Sciatic nerve (tissue), 2 donors: ENCODE data around the gene TSPAN16. TPM values are rescaled to one million over a fixed set of nuclear protein-coding genes. Genes with fewer than 3 reads are reported as not detected.

ENCODE experiments used
- ATAC-seq: fragments of 200-7000 bp; cut with Tn5 transposase; one replicate; pipeline ENCODE4 v1.9.1; 2020; ENCODE audit warnings: mild to moderate bottlenecking, moderate library complexity
- DNase-seq: peaks from one replicate; pipeline ENCODE4 v3.0.0-alpha.2; 2020; ENCODE audit warnings: low spot score
- intact Hi-C: fragments of 100-400 bp; cut with DNase I; formaldehyde crosslinking; loops from one replicate; pipeline ENCODE4 v1.14.2; 2022
- total RNA-seq: library from RNA; stranded (reverse); fragmentation: NEBNext Ultra II Directional; extraction: Animal tissue kit (Norgen Biotek cat#: 25700); gene quantifications from one replicate; pipeline ENCODE4 v1.2.1, GENCODE V29; 2021
- donor health status: DM: no; HTN: no; CAD: no.
- donor health status: DM: no; HTN: no; CAD: no.

Gene TSPAN16, protein sequence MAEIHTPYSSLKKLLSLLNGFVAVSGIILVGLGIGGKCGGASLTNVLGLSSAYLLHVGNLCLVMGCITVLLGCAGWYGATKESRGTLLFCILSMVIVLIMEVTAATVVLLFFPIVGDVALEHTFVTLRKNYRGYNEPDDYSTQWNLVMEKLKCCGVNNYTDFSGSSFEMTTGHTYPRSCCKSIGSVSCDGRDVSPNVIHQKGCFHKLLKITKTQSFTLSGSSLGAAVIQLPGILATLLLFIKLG
- total RNA-seq, result not detected

DNA sequence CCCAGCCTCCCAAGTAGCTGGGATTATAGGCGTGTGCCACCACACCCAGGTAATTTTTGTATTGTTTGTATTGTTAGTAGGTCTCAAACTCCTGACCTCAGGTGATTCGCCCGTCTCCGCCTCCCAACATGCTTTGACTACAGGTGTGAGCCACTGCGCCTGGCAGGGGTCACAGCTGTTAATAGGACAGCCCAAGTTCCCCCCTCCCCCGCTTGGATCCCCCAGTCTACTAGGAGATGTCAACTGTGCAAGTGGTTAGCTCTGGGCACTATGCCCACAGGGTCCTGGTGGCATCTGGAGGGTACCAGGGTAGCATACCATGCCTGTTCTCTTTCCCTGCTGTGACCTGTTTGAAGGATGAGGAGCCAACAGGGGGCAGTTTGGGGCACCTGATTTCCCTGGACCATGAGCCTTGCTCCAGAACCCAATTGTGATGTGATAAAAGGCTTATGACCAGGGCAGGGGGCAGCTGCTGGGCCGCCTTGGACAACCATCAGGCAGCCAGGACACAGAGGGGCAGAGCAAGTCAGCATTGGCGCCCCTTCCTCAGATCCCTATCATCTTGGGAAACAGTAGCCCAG, at the start of gene TSPAN16:
Gene TSPAN16 (plus strand): TSS at position 496 of the 581 bp plus-strand sequence. CDS start 138 bp downstream, outside the sequence.
- no peak for DNase-seq
- intact Hi-C loops, result loop anchor here (10.0 kb wide), 2 partner anchors 69 to 149 kb away; no protein-coding TSS in a partner anchor
- ATAC-seq, result no peak

DNA sequence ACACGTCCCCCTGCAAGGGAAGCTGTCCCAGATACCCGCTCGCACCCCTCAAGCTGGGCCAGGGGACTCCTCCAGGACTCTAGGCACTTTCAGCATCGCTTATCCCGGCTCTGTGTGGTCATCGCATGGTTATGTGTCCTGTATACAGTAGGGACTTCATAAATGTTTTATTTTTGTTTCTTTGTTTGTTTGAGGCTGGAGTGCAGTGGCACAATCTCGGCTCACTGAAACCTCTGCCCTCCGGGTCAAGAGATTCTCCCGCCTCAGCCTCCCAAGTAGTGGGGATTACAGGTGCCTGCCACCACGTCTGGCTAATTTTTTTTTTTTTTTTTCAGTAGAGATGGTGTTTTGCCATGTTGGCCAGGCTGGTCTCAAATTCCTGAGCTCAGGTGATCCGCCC, 49.0 kb upstream of the TSPAN16 start:
- no peak for ATAC-seq

DNA sequence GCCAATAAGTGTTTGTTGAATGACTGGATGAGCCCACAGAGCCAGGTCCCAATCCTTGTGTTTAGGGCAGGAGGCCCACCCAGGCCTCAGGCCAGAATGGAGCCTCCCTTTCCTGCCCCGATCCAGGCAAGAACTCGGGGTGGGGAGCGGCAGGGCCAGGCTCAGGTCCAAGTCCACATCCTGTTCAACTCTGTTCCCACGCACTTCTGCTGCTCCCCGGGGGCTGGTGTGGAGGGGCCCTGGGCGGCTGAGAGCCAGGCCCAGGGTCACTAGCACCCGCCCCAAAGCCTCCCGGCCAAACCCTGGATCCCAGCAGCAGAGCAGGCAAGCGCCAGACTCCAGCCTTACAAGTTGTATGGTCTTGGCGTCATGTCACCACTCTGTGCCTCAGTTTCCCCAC, 48.6 kb upstream of the TSPAN16 start:
- peak; percentile 61 for ATAC-seq
- DNase-seq, result peak; percentile 74
- intact Hi-C loops, result no loop called here

More for the DNA sequence above, 49.0 kb upstream of the TSPAN16 start:
- intact Hi-C loops, result no loop called here
- DNase-seq, result no peak

DNA sequence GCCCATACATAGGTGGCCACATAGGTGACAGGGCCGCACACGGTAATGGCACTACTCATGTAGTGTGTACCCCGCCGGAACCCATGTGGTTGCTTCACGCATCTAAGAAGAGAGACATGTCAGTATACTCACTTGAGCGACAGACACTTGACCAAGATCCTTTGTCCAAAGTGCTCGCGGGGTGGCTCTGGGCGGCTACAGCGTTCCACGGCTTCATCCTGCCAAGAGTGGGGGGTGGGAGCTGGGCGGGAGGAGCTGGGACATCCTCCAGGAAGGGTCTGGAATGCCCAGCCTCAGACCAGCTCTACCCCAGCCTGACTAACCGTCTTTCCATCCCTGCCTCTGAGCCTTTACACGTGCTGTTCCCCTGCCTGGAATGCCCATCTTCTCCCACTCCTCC, 48.0 kb upstream of the TSPAN16 start:
- DNase-seq (no peak), ATAC-seq (no peak)
- intact Hi-C loops, result no loop called here

DNA sequence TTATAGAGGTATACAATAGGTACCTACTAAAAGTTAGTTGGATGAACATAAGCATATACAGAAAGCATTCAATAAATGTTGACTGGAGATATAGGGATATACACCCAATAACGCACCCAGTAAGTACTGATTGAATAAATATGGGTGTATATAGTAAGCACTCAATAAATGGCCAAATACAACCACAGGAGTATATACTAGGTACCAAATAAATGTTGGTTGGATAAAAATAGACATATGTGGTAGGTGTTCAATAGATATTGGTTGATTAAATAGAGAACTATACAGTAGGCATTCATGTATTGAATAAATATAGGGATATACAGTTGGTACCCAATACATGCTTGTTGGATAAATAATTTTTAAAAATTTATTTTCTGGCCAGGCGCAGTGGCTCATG, 47.1 kb upstream of the TSPAN16 start:
- DNase-seq, result no peak
- intact Hi-C loops, result no loop called here
- no peak for ATAC-seq

DNA sequence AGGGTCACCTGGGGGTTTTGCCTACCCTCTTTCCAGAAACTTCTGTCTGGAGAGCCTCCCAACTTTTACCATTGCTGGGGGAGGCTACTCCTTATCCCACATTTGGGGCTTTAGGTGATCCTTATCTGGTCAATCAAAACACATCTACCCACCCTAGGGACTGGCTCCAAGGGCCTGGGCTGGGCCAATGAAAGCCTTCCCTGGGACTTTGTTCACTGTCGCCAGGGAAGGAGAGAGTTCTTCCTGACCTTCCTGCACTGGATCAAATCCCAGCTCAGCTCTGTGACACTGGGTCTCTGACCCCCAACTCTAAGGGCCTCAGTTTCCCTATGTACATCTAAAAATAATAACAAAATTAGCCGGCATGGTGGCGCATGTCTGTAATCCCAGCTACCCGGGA, 44.7 kb upstream of the TSPAN16 start:
- intact Hi-C loops, result no loop called here
- no peak for ATAC-seq
- DNase-seq, result no peak

DNA sequence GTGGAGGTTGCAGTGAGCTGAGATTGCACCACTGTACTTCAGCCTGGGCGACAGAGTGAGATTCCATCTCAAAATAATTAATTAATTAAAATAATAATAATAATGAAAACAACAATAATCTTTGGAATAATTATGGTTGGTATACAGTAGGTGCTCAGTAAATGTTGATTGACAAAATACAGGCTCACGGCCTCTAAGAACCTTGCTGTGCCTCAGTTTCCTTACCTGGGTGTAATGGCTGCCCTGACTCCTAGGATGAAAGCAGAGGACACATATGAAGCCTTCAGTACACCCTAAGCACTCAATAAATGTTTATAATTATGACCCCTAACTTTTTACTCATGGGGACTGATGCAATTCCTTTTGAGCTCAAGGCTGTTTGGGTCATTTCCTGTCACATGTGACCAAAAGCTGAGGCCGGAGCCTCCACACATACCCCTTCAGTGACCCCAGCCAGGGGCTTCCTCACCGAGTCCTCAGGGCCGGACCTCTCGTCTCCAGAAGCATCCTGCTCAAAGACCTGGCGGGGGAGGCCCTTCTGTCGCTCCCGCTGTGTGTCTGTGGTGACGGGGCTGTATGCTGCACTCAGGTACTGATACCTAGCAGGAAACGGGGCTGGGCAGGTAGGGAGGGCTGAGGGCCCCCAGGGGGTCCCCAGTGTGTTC, 44.2 kb upstream of the TSPAN16 start:
- ATAC-seq (no peak), DNase-seq (no peak)
- intact Hi-C loops, result no loop called here

DNA sequence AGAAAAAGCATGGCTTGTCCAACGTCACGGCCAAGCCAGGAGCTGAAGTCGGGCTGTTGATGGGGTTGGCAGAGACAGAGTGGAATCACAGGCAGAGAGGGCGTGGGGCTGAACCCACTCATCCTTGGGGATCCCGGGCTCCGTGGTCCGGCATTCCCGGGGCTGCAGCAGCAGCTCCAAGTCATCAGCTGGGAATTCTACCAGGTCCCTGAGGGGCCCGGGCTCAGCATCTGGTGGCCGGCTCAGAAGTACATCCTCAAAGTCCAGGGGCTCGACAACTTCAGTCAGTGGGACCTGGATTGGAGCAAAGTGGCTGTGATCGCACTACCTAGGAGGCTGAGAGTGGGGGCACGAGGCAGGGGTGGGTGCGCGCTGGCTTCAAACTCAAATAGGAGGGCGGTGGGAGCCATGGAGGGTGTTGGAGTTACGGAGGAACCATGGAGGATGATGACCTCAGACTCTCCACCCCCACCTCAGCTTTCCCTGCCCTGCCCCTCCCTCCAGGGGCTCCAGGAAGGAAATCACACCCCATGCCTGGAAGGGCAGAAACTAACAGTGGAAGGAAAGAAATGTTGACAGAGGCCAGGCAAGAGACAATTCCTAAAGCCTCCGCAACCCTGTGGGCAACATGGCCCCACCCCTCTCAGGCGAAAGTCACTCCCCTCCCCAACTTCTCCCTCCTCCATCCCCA, 43.1 kb upstream of the TSPAN16 start:
- ATAC-seq, result peak; percentile 4
- no peak for DNase-seq
- intact Hi-C loops, result no loop called here

DNA sequence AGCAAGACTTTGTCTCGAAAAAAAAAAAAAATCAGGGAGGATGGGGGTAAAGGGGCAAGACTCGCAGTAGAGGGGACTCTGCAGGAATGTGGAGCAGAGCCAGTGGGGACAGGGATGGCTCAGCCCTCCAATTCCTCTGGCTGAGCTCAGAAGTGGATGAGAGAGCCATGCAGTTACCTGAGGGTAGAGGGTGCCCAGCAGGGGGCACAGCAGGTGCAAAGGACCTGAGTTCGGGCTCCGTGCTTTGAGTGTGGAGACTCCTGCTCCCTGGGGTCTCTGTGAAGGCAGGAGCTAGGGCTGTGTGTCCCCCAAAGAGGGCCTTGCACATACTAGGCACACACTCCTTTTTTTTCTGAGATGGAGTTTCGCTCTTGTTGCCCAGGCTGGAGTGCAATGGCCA, 41.3 kb upstream of the TSPAN16 start:
- DNase-seq (no peak), ATAC-seq (no peak)
- intact Hi-C loops, result no loop called here

DNA sequence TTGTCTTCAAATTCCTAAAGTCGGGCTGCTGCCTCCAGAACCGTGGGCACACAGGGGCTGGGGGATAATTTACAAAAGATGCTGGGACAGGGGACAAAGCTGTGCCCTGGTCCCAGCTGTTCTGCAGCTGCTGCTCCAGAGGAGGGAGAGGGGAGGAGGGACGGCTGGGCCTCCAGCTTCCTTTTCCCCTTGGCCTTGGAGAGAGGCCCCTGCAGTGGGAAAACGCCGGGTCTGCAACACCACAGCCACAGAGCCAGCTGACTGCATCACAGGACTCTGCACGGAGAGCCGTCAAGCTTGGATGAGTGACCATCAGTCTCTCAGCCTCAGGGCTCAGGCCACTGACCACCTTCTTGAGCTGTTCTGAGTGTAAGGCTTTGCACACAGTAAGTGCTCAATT, 39.8 kb upstream of the TSPAN16 start:
- intact Hi-C loops, result no loop called here
- no peak for DNase-seq
- ATAC-seq, result peak; percentile 18

DNA sequence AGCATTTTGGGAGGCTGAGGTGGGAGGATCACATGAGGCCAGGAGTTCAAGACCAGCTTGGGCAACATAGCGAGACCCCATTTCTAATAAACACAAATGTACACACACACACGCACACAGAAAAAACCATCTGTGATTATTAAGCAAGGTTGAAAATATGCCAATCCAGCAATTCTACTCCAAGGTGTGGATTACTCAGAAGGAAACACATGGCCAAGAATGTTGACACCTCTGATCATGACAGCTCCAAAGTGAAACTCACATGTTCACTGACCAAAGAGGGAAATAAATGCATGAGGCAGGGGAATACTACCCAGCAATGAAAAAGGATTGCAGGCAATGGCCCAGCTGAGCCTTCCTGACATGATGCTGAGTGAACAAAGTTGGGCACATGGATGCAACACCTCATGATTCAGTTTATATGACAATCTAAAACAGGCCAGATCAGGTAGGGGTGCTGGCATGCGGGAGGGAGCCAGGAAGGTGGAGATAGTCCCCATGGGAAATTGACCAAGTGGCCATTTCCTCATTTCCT, 38.0 kb upstream of the TSPAN16 start:
- intact Hi-C loops, result no loop called here
- no peak for DNase-seq
- no peak for ATAC-seq

DNA sequence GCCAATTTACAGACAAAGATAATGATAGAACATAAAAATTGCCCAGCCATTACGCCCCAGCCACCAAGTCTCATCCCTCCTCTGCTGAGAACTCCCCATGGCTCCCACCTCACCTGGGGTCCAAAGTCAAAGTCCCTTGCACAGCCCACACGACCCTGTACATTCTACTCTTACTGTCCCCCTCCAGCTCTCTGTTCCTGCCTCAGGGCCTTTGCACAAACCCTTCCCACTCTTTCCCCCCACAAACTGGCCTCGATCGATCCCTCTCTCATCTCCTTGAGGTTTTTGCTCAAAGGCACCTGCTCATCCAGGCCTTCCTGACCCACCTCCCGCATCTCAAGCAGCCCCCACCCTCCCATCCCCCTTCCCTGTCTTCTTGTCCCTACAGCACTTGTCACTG, 35.0 kb upstream of the TSPAN16 start:
- DNase-seq (no peak), ATAC-seq (no peak)
- intact Hi-C loops, result no loop called here

DNA sequence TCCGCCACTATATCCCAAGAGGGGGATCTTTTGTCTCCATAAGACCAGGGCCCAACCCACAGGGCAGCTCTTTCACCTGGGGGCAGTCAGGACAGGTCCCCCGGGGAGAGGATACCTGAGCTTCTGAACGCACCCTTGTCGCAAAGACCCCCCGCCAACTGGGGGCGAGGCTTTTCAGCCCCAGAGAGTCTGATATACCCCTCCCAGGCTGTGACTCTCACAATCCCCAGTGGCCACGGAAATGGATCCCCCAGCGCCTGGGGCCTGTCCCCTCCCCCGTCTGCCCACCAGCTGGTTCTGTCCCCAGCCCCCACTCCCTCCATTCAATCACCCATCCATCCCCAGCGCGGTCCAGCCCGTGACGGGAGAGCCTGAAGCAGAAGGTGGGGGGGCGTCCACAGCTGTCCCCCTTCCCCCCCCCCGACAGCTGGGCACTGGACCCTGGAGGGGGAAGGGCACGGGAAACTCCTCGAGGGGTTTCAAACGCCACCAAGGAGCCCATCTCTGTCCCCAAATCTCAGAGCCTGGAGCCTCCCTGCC, 34.5 kb upstream of the TSPAN16 start:
- DNase-seq (no peak), ATAC-seq (peak; percentile 49)
- intact Hi-C loops, result no loop called here

DNA sequence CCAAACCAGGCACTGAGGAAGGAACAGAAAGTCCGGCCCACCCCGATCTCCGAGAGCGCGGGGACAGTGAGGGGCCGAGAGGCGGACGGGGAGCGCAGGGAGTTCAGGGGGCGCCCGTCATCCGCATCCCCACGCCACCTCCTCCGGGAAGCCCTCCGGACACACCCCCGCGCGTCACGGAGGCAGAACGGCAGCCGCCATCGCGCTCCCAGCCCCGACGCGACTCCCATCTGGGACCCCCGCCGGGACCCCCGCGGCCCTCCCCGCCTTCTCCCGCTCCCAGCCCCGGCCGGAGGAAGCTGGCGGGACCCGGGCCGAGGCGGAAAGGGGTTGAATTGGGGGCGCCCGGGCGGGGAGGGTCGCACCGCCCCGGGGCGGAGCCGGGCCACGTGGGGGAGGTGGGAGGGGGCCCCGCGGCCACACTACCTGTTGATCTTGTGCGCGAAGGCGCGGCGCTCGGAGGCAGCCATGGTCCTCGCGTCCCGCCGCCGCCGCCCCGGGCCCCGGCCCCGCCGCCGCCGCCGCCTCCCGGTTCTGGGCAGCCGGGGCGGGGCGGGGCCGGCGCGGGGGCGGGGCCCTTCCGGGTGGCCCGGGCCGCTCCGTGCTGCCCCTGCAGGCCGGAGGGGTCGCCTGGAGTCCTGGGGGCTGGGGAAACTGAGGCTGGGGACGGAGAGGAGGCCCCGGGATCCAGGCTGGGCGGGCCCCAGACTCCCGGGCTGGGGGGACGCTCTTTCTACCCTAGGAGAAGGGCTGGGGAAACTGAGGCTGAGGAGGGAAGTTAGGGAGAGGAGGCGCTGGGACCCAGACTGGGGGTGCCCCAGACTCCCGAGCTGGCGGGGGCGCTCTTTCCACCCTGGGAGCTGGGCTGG, 33.8 kb upstream of the TSPAN16 start, which contains the start of gene DOCK6:
Gene DOCK6 (minus strand): TSS at position 554 of the 869 bp plus-strand sequence. CDS start 84 bp downstream, at position 470.
- intact Hi-C loops, result no loop called here
- ATAC-seq, result peak; percentile 71
- no peak for DNase-seq

DNA sequence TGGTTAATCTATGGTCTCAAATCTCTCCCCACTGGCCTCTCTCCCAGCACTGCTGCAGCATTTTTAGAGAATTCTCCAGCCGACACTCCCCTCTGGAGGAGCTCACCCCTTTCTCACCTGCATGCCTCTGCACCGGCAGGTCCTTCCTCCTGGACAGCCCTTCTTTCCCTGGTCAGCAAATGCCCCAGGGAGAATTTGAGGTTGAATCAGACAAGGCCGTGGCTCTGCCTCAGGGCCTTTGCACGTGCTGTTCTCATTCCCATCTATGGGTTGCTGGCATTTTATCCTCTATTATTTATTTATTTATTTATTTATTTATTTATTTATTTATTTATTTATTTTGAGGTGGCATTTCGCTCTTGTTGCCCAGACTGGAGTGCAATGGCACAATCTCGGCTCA, 32.2 kb upstream of the TSPAN16 start:
- no peak for ATAC-seq
- intact Hi-C loops, result no loop called here
- no peak for DNase-seq

DNA sequence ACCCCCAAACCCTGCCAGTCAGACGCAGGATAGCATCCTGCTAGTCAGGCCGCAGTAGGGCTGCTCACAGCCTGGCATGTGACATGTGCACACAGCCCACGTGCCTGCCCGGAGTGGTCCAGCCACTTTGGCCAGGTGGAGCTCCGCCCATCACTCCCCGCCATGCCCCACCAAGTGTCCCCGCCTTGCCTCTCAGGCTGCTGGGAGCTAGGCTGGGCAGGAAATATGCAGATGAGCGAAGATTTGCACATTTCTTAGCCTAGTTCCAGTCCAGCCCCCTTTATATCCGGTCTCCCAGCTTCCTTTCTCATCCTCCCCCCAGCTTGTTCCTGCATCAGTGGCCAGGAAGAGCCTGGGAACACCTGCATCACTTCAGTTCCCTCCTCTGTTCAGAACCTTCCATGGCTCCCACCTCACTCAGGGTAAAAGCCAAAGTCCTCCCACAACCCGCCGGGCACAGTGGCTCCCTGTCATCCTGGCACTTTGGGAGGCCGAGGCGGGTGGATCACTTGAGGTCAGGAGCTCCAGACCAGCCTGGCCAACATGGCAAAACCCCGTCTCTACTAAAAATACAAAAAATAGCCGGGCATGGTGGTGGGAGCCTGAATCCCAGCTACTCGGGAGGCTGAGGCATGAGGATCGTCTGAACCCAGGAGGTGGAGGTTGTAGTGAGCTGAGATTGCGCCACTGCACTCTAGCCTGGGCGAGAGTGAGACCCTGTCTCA, 31.3 kb upstream of the TSPAN16 start:
- ATAC-seq, result no peak

DNA sequence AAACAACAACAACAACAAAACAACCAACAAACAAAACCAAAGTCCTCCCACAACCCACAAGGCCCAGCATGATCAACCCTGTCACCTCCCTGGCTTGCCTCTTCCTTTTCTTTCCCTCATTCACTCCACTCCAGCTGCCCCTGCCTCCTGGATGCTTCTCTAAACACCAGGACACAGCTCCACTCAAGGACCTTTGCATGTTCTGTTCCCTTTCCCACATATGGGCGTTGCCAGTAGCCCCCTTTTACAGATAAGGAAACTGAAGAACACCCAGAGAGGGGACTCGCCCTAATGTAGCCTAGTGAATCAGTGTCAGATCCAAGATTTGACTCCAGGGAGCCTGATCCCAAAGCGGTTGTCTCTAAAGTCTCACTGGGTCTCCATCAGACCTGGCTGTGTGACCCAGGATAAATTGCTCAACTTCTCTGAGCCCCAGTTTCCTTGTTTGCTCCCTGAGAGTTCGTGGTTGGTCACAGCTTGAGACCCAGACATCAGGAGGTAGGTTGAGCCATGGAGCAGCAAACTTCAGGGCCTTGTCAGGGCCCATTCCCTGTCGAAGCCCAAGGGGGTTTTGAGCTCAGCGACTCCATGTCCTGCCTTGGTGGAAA, 30.7 kb upstream of the TSPAN16 start:
- intact Hi-C loops, result no loop called here
- DNase-seq (no peak), ATAC-seq (no peak)

More for the DNA sequence above, 31.3 kb upstream of the TSPAN16 start:
- intact Hi-C loops, result no loop called here
- DNase-seq, result no peak
